IMR-90 (cell line): ENCODE data around the gene HECW1. TPM values are rescaled to one million over a fixed set of nuclear protein-coding genes. Genes with fewer than 3 reads are reported as not detected.

Experiments
- ATAC-seq: fragments of 200-7000 bp; cut with Tn5 transposase; 2 replicates; pipeline ENCODE4 v1.9.1; 2020; ENCODE audit warnings: low read depth, mild to moderate bottlenecking, moderate library complexity
- BruUV-seq: library from RNA; stranded (reverse); fragments of 400-500 nt; replicated peaks from 2 replicates; lab custom pipeline; 2021; lab: Mats Ljungman, UMichigan
- CTCF ChIA-PET: fragments of 300-600 bp; formaldehyde crosslinking; extraction: SDS; loops from one replicate; lab custom pipeline; 2021; ENCODE audit warnings: antibody characterized with exemption; lab: Yijun Ruan, JAX
- POLR2A ChIA-PET: fragments of 300-600 bp; sonication (Branson Sonifier 250); formaldehyde crosslinking; loops from one replicate; lab custom pipeline; 2022; ENCODE audit warnings: antibody characterized with exemption; ENCODE audit not compliant: unreplicated experiment; lab: Charles Lee
- DNase-seq: peaks from one replicate; pipeline ENCODE4 v3.0.0; 2013
- H2AFZ ChIP-seq: replicated peaks from 2 replicates; pipeline ENCODE3; 2013; ENCODE audit warnings: low read length, mild to moderate bottlenecking; ENCODE audit not compliant: poor library complexity
- H2AK5ac ChIP-seq: 2 replicates; pipeline ENCODE4 v1.6.1; 2013; ENCODE audit warnings: low read depth, low read length, inconsistent platforms
- H2AK9ac ChIP-seq: replicated peaks from 2 replicates; pipeline ENCODE3; 2013; ENCODE audit warnings: mild to moderate bottlenecking, low read depth, low read length, moderate library complexity; ENCODE audit not compliant: poor library complexity
- H2BK120ac ChIP-seq: 2 replicates; pipeline ENCODE4 v1.6.1; 2013; ENCODE audit warnings: low read depth, low read length, inconsistent platforms
- H2BK15ac ChIP-seq: 3 replicates; pipeline ENCODE4 v1.6.1; 2013; ENCODE audit warnings: low read depth, low read length, inconsistent platforms
- H2BK20ac ChIP-seq: 2 replicates; pipeline ENCODE4 v1.6.1; 2013; ENCODE audit warnings: low read depth, mild to moderate bottlenecking, inconsistent platforms, low read length, moderate library complexity
- H2BK5ac ChIP-seq: 2 replicates; pipeline ENCODE4 v1.6.1; 2013; ENCODE audit warnings: mild to moderate bottlenecking, low read depth, low read length, inconsistent platforms; ENCODE audit not compliant: poor library complexity, severe bottlenecking
- H3K14ac ChIP-seq: replicated peaks from 2 replicates; pipeline ENCODE4 v1.6.1; 2013; ENCODE audit warnings: low read depth, low read length, inconsistent platforms
- H3K18ac ChIP-seq: 2 replicates; pipeline ENCODE4 v1.6.1; 2013; ENCODE audit warnings: low read depth, low read length, control low read depth
- H3K23ac ChIP-seq: 2 replicates; pipeline ENCODE4 v1.6.1; 2013; ENCODE audit warnings: low read depth, low read length, inconsistent platforms
- H3K27ac ChIP-seq: 2 replicates; pipeline ENCODE4 v1.5.1; 2013; ENCODE audit warnings: mild to moderate bottlenecking, control low read depth, low read length; ENCODE audit not compliant: insufficient read depth
- H3K27me3 ChIP-seq: 2 replicates; pipeline ENCODE4 v1.6.1; 2013; ENCODE audit warnings: low read length; ENCODE audit not compliant: control insufficient read depth, insufficient read depth
- H3K36me3 ChIP-seq: 2 replicates; pipeline ENCODE4 v1.6.1; 2013; ENCODE audit warnings: low read length, mixed read lengths; ENCODE audit not compliant: control insufficient read depth, insufficient read depth
- H3K4ac ChIP-seq: 2 replicates; pipeline ENCODE4 v1.6.1; 2013; ENCODE audit warnings: low read depth, low read length, inconsistent platforms
- H3K4me1 ChIP-seq: 2 replicates; pipeline ENCODE4 v1.6.1; 2013; ENCODE audit warnings: low read length, mixed read lengths; ENCODE audit not compliant: control insufficient read depth, insufficient read depth
- H3K4me2 ChIP-seq: 2 replicates; pipeline ENCODE4 v1.6.1; 2013; ENCODE audit warnings: low read depth, mild to moderate bottlenecking, control low read depth, low read length, moderate library complexity
- H3K4me3 ChIP-seq: 2 replicates; pipeline ENCODE4 v1.5.1; 2013; ENCODE audit warnings: low read depth, mild to moderate bottlenecking, control low read depth, low read length, moderate library complexity; ENCODE audit not compliant: insufficient read depth
- H3K56ac ChIP-seq: 2 replicates; pipeline ENCODE4 v1.6.1; 2013; ENCODE audit warnings: low read length, inconsistent platforms; ENCODE audit not compliant: insufficient read depth; ENCODE audit errors: extremely low read depth
- H3K79me1 ChIP-seq, 2 experiments: 2 replicates each; pipeline ENCODE4 v1.6.1; 2013; ENCODE audit warnings: low read length in 2 of 2, inconsistent platforms in 1 of 2, low read depth in 1 of 2
- H3K9ac ChIP-seq: 2 replicates; pipeline ENCODE4 v1.6.1; 2013; ENCODE audit warnings: low read depth, low read length, control low read depth
- H3K9me1 ChIP-seq: 2 replicates; pipeline ENCODE4 v1.6.1; 2013; ENCODE audit warnings: low read length, inconsistent platforms; ENCODE audit not compliant: insufficient read depth
- H3K9me3 ChIP-seq: 2 replicates; pipeline ENCODE4 v1.6.1; 2013; ENCODE audit warnings: low read length; ENCODE audit not compliant: control insufficient read depth, insufficient read depth
- H4K20me1 ChIP-seq: 2 replicates; pipeline ENCODE4 v1.6.1; 2013; ENCODE audit warnings: low read length, inconsistent platforms; ENCODE audit not compliant: insufficient read depth
- H4K5ac ChIP-seq: 2 replicates; pipeline ENCODE4 v1.6.1; 2013; ENCODE audit warnings: mild to moderate bottlenecking, low read depth, low read length, control low read depth
- H4K8ac ChIP-seq, 2 experiments: 2 replicates each; pipeline ENCODE4 v1.6.1; 2013; ENCODE audit warnings: low read depth in 2 of 2, low read length in 2 of 2, control low read depth in 1 of 2, inconsistent platforms in 1 of 2
- H4K91ac ChIP-seq: 2 replicates; pipeline ENCODE4 v1.6.1; 2013; ENCODE audit warnings: low read depth, low read length, inconsistent platforms; ENCODE audit not compliant: insufficient read depth
- BHLHE40 ChIP-seq: fragments of 150-350 bp; IDR thresholded peaks from 2 replicates; pipeline ENCODE4 v1.6.1; 2016; ENCODE audit warnings: mild to moderate bottlenecking, low read depth, low read length
- CEBPB ChIP-seq: IDR thresholded peaks from 2 replicates; pipeline ENCODE4 v1.6.1; 2012; ENCODE audit warnings: low read depth, low read length, improper control_type of control experiment
- CHD1 ChIP-seq: IDR thresholded peaks from 2 replicates; pipeline ENCODE4 v1.6.1; 2012; ENCODE audit warnings: low read depth, low read length, improper control_type of control experiment
- CTCF ChIP-seq: conservative IDR thresholded peaks from 2 replicates; pipeline ENCODE4 v1.5.1; 2012; ENCODE audit warnings: mild to moderate bottlenecking, low read depth, low read length, improper control_type of control experiment
- ELK1 ChIP-seq: fragments of 150-350 bp; IDR thresholded peaks from 2 replicates; pipeline ENCODE4 v1.6.1; 2016; ENCODE audit warnings: low read depth, mild to moderate bottlenecking, low read length, moderate library complexity, borderline replicate concordance
- FOS ChIP-seq: fragments of 150-350 bp; IDR thresholded peaks from 2 replicates; pipeline ENCODE4 v1.6.1; 2016; ENCODE audit warnings: low read depth, low read length
- MAZ ChIP-seq: IDR thresholded peaks from 2 replicates; pipeline ENCODE4 v1.6.1; 2012; ENCODE audit warnings: low read depth, mild to moderate bottlenecking, low read length, improper control_type of control experiment, moderate library complexity, borderline replicate concordance
- MXI1 ChIP-seq: IDR thresholded peaks from 2 replicates; pipeline ENCODE4 v1.6.1; 2012; ENCODE audit warnings: low read depth, mild to moderate bottlenecking, low read length, moderate library complexity, borderline replicate concordance
- NFE2L2 ChIP-seq: fragments of 150-350 bp; IDR thresholded peaks from 2 replicates; pipeline ENCODE4 v1.6.1; 2016; ENCODE audit warnings: low read depth, mild to moderate bottlenecking, low read length
- POLR2A ChIP-seq: IDR thresholded peaks from 2 replicates; pipeline ENCODE4 v1.6.1; 2012; ENCODE audit warnings: mild to moderate bottlenecking, low read depth, low read length
- RAD21 ChIP-seq: IDR thresholded peaks from 2 replicates; pipeline ENCODE4 v1.6.1; 2012; ENCODE audit warnings: low read length, improper control_type of control experiment
- RFX5 ChIP-seq: IDR thresholded peaks from 2 replicates; pipeline ENCODE4 v1.8.0; 2012; ENCODE audit warnings: low read depth, mild to moderate bottlenecking, low read length, moderate library complexity
- SMC3 ChIP-seq: fragments of 150-350 bp; IDR thresholded peaks from 2 replicates; pipeline ENCODE4 v1.6.1; 2016; ENCODE audit warnings: low read depth, mild to moderate bottlenecking, antibody characterized with exemption, low read length, moderate library complexity
- WGBS, 2 experiments: methylation state at CpG; one replicate each; pipeline versions ENCODE4 v1.1.5 to v1.1.7; 2013; ENCODE audit warnings: missing lambda C conversion rate in 2 of 2; ENCODE audit not compliant: insufficient read length in 1 of 2; ENCODE audit errors: extremely low coverage in 2 of 2; 5-methylcytosine and 5-hydroxymethylcytosine counted together
- dilution Hi-C: fragments of 300-500 bp; cut with HindIII; formaldehyde crosslinking; loops from one replicate; pipeline ENCODE4 v1.14.3; 2018; ENCODE audit warnings: low sequenced_read_pairs; ENCODE audit not compliant: unreplicated experiment
- in situ Hi-C: fragments of 300-500 bp; cut with MboI; formaldehyde crosslinking; loops from 3 replicates; pipeline ENCODE4 v1.14.3; 2019; ENCODE audit warnings: low sequenced_read_pairs, inconsistent platforms, mixed read lengths
- intact Hi-C: fragments of 100-400 bp; cut with micrococcal nuclease; formaldehyde crosslinking; loops from 2 replicates; pipeline ENCODE4 v1.10.0; 2022
- polyA plus RNA-seq, 3 experiments: library from polyadenylated mRNA; depleted of rRNA; stranded (reverse); fragments of >200 nt; gene quantifications; 2 replicates each; pipeline ENCODE4 v1.2.3, GENCODE V29; 2012; ENCODE audit warnings: low replicate concordance in 1 of 3
- total RNA-seq: library from RNA; depleted of rRNA; stranded (reverse); fragments of >200 nt; gene quantifications from 2 replicates; pipeline ENCODE4 v1.2.3, GENCODE V29; 2012

Gene HECW1
- total and polyA plus RNA-seq, 2 of the 4 experiments (the other 2 are of a cell fraction) = 0.56 to 1.3 TPM

- BruUV-seq = no TSS peak
- TF ChIP-seq CTCF (no peak), RFX5 (no peak), SMC3 (no peak), RAD21 (no peak), POLR2A (no peak), BHLHE40 (no peak), FOS (no peak), CHD1 (no peak), CEBPB (no peak), ELK1 (no peak), MAZ (no peak), MXI1 (no peak), NFE2L2 (no peak)
- dilution Hi-C loops = no loop called here
- Histone ChIP-seq H2AK5ac (no peak overlapping the region), H2AK9ac (no peak overlapping the region), H3K56ac (no peak overlapping the region), H2BK20ac (no peak overlapping the region), H4K91ac (no peak overlapping the region), H3K4ac (no peak overlapping the region), H2AFZ (no peak overlapping the region), H4K5ac (no peak overlapping the region), H3K14ac (no peak overlapping the region), H3K36me3 (no peaks in the 10 kb centered on the region), H2BK15ac (no peak overlapping the region), H2BK120ac (no peak overlapping the region), H3K23ac (no peak overlapping the region), H4K8ac (no peak overlapping the region), H3K9ac (no peak overlapping the region), H3K9me3 (no peaks in the 10 kb centered on the region), H3K9me1 (no peaks in the 10 kb centered on the region), H3K79me1 (no peaks in the 10 kb centered on the region), H3K4me1 (no peaks in the 10 kb centered on the region), H2BK5ac (no peak overlapping the region), H3K27ac (no peak overlapping the region), H3K27me3 (no peaks in the 10 kb centered on the region; the same call in none of the 2 replicates), H3K4me2 (no peak overlapping the region), H3K4me3 (no peak overlapping the region), H3K18ac (no peak overlapping the region), H4K20me1 (no peaks in the 10 kb centered on the region)
- CTCF ChIA-PET = no interaction called here
- 39% methylated on average over 2 of the region's 2 CpGs; no CpG with 5 or more reads in 1 of the 2 experiments for WGBS, 2 experiments
- in situ Hi-C loops = no loop called here
- POLR2A ChIA-PET = no interaction called here
- DNase-seq (no peak), ATAC-seq (no peak)
- intact Hi-C loops = no loop called here
These were observed 266.8 kb downstream of the HECW1 start for GRCh38 chr7:43379210-43379609.
